ENCODE data around the gene FBLL1.
"Not testable (repeated sequence)": the region's sequence is repeated elsewhere in the genome, so short reads cannot be mapped to it uniquely, and the experiment has no call there.

Gene FBLL1

DNA sequence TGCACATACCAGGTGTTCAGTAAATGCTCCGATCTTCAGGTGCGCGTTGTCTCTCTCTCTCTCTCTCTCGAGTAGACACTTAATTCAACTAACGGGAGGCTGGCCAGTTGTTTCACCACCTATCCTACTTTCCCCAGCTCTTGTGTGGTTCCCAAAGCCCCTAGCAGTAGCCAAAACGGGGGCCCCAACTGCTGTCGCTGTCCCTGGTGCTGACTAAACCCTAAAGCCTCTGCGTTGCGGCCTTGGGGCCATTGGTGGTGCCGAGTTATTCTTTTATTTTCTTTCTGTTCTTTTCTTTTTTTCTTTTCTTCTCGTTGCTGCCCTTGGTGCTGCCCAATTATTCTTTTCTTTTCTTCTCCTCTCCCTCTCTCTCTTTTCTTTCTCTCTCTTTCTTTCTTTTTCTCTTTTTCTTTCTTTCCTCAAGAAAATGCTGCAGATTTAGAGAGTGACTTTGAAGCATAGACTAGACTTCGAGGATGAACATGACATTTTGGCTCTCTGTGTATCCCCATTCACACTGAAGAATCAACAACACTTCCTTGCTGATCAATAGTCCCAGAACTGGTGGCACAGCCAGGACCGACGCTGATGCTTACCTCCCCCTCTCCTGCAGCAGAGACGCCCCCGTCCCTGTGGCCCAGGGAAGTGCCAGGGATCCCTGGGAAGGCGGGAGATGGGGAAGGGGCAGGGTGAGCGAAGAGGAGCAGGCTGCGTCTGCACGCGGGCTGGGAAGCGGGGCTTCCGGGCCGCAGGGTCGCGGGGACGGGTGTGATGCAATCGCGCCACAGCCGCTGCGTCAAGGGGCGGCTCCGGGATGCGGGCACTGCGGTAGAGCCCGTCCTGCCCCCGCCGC lies at the start of gene FBLL1:
TSS of gene FBLL1 (plus strand) at position 785 of the 853 bp plus-strand sequence. CDS start 200 bp downstream, outside the sequence.
- H3K4me3 ChIP-seq (ENCODE audit: low read depth, low read length), result peak within 1 kb of the TSS; percentile 42
- peak; percentile 4 for DNase-seq (ENCODE audit: low read depth)

- DNase-seq (ENCODE audit: low read depth), result no peak
- H3K4me3 ChIP-seq (ENCODE audit: low read depth, low read length), result no peak overlapping the region
Observed at GRCh38 chr5:168480601-168481000, 48.5 kb upstream of the FBLL1 start.

- no peak for DNase-seq (ENCODE audit: low read depth)
- no peak overlapping the region for H3K4me3 ChIP-seq (ENCODE audit: low read depth, low read length)
Observed at GRCh38 chr5:168481330-168481788, 47.7 kb upstream of the FBLL1 start.

DNA sequence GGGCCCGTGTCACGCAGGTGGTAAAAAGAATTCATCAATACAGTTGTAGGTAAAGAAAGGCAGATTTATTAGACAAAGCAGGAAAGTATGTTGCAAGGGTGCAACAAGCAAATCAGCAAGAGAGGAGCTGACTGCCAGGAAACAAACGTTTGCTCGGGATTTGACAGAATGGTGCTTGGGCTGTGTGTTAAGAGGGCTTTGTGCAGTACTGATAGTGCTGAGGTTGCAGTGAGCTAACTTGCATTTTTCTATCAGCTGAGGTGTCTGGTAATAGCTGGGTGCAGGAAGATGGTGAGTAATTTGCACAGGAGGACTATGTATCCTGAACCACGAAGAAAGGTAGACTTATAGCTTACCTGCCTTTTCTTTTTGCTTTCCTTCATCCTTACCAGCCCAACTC lies 46.7 kb upstream of the FBLL1 start:
- DNase-seq (ENCODE audit: low read depth), result no peak
- H3K4me3 ChIP-seq (ENCODE audit: low read depth, low read length), result no peak overlapping the region

DNA sequence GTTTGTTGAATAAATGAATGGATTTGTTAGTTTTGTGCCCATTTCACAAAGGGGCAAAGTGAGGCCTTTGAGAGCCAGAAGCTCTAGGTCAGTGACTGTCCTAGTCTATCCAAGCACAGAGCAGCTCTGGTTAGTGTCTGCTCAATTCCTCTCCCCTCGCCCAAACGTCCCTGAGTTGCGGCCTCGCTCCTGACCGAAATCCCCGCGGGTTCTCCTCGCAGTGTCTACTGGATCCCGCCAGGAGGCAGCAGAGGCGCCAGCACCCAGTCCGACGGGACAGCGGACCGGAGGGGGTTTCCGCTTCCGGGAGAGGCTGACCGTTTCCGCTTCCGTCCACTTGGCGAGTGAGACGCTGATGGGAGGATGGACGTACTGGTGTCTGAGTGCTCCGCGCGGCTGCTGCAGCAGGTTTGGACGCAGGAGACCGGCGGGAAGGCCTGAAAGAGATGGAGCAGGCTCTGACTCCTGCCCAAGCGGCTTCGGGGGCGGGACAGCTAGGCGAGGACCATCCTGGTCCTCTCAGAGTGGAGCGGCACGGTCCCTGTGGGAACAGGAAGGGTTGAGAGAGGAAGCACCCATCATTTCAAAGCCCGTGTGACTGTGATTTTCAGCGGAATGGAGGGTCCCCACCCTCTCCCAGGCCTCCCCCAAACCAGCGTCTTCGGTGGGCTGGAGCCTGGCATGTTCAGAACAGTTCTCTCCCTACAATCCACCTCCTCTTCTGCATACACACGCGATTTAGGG lies 42.8 kb upstream of the FBLL1 start, which contains the start of gene RARS1:
TSS of gene RARS1 (plus strand) at position 336 of the 744 bp plus-strand sequence. CDS start at position 364, 28 bp downstream.
- DNase-seq (ENCODE audit: low read depth), result peak; percentile 80
- peak within 1 kb of the TSS; percentile 100 for H3K4me3 ChIP-seq (ENCODE audit: low read depth, low read length)

DNA sequence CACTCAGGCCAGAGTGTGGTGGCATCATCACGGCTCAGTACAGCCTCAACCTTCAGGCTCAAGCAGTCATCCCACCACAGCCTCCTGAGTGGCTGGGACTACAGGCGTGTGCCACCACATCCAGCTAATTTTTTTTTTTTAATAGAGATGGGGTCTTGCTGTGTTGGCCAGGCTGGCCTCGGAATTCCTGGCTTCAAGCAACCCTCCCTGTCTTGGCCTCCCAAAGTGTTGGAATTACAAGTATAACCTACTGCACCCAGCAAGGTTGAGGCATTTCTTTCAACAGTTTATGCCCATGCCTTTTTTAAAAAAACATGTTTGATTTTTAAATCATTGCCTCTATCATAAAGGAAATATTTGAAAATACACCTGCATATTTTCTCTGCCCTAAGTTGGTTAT lies 40.0 kb upstream of the FBLL1 start:
- no peak overlapping the region for H3K4me3 ChIP-seq (ENCODE audit: low read depth, low read length)
- DNase-seq (ENCODE audit: low read depth), result no peak

DNA sequence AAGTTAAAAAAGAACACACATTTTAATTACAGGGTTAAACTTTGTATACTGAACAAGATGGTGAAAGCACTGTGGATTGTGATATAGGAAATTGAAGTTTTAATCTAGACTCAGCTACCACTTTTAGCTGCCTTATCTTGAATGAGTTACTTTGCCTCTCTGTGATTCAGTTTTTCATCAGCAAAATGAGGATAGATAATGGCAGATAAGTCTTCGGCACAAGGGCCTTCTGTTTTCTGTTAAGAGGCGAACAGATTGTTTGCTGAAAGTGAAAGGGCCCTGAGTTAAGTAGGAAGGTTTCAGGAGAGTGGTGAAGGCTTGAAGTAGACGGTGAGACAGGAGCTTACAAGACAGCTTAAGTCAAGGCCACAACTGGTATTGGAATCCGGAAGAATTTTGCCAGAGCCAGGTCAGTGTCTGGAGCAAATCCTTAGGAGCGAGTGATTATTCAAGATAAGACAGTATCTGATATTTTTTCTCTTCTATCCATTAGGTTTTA lies 35.0 kb upstream of the FBLL1 start:
- DNase-seq (ENCODE audit: low read depth), result no peak
- no peak overlapping the region for H3K4me3 ChIP-seq (ENCODE audit: low read depth, low read length)

- DNase-seq (ENCODE audit: low read depth), result no peak
- H3K4me3 ChIP-seq (ENCODE audit: low read depth, low read length), result no peak overlapping the region
Observed at GRCh38 chr5:168502563-168503237, 26.4 kb upstream of the FBLL1 start.

DNA sequence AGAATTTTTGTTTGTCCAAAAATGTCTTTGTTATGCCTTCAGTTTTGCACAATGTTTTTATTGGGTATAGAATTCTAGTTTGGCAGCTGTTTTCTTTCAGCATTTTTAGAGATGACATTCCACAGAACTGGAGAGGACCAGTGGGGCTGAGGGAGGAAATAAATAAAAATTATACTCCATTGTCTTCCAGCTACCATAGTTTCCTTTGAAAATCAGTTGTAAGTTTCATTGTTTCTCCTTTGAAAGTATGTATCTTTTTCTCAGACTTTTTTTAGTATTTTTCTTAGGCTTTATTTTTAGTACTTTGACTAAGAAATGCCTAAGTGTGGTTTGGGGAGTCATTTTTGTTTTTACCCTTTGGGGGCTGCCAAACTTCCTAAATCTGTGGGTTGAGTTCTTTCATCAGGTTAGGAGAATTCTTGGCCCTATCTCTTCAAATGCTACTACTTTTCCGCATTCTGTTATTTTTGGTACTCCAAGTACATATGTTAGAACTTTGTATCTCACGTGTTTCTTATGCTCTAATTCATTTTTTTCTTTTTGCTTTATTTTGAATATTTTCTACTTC lies 15.2 kb upstream of the FBLL1 start:
- no peak overlapping the region for H3K4me3 ChIP-seq (ENCODE audit: low read depth, low read length)
- DNase-seq (ENCODE audit: low read depth), result no peak

- no peak for DNase-seq (ENCODE audit: low read depth)
- no peak overlapping the region for H3K4me3 ChIP-seq (ENCODE audit: low read depth, low read length)
Observed at GRCh38 chr5:168525856-168526255, 3.2 kb upstream of the FBLL1 start.

DNA sequence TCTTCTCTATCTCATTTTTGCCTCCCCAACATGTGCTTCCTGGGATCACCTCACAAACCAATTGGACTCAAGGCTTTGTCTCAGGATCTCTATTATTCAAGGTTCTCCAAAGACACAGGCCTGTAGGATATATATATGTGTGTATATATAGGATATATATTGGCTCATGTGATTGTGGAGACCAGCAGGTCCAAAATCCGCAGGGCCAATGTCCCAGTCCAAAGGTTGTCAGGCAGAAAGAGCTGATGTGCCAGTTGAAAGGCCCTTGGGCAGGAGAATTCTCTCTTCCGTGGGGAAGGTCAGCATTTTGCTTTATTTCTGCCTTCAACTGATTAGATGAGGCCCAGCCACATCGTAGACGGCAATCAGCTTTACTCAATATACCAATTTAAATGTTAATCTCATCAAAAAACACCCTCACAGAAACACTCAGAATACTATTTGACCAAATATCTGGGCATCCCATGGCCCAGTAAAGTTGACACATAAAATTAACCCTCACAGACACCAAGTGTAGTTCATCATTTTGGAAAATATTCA lies 1.3 kb upstream of the FBLL1 start:
- DNase-seq (ENCODE audit: low read depth), result no peak
- H3K4me3 ChIP-seq (ENCODE audit: low read depth, low read length), result no peak overlapping the region

GRCh38 chr5:168529374-168530234 lies 499 bp downstream of the FBLL1 start:
- DNase-seq (ENCODE audit: low read depth), result no peak
- H3K4me3 ChIP-seq (ENCODE audit: low read depth, low read length), result peak overlapping the region; percentile 42

DNA sequence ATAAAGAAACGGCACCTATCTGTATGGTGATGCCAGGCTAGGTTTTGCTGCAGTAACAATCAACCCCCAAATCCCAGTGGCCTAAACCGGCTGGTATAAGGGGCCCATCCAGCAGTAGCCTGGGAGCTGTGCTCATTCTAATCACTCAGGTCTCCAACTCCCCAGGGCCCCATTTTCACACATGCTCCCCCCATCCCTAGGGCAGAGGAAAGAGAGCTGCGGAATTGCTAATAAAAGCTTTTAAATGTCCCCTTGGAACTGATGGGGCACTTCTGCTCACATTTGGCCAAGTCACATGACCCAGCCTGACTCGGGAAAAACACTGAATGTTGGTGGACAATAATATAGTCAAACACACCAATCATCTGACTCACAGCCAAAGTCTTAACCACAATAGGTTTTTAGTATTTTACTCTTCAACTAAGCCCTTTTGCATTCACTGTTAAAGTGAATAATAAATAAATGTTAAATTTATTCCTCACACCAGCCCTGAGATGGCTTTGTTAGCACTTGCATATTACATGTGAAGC lies 1.6 kb downstream of the FBLL1 start:
- H3K4me3 ChIP-seq (ENCODE audit: low read depth, low read length), result no peak overlapping the region
- DNase-seq (ENCODE audit: low read depth), result no peak

- DNase-seq (ENCODE audit: low read depth), result no peak
- H3K4me3 ChIP-seq (ENCODE audit: low read depth, low read length), result no peak overlapping the region
Observed at GRCh38 chr5:168531191-168531590, 2.1 kb downstream of the FBLL1 start.

- no peak overlapping the region for H3K4me3 ChIP-seq (ENCODE audit: low read depth, low read length)
- no peak for DNase-seq (ENCODE audit: low read depth)
Observed at GRCh38 chr5:168531987-168532864, 3.1 kb downstream of the FBLL1 start.

GRCh38 chr5:168534351-168534750 lies 5.2 kb downstream of the FBLL1 start:
- not testable (repeated sequence) for H3K4me3 ChIP-seq (ENCODE audit: low read depth, low read length); DNase-seq (ENCODE audit: low read depth)

DNA sequence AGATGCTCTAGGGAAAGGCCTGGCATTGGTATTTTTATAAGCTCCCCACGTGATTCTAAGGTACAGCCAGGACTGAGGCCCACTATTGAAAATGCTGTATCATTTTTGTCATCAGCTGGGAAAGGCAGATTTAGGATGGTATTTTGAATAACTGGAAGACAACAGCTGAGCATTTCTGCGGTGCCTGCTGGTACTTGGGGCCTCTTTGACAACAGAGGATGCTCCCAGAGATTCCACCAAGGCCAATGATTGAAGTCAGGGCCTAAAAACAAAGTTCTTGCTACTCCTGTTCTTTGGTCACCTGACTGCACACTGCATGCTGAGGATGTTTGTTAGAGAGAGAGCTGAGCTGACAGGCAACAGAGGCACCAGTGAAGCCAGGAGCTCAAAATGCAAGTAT lies 8.1 kb downstream of the FBLL1 start:
- DNase-seq (ENCODE audit: low read depth), result no peak

More for the DNA sequence above, 8.1 kb downstream of the FBLL1 start:
- H3K4me3 ChIP-seq (ENCODE audit: low read depth, low read length), result no peak overlapping the region

All from skeletal muscle cell (primary cell).